A549 (cell line): ENCODE data around the gene CNTNAP2.

Experiments used
- CHD2 ChIP-seq: fragments of 150-350 bp; IDR thresholded peaks from 2 replicates; pipeline ENCODE4 v1.6.1; 2014; ENCODE audit warnings: low read length; ENCODE audit not compliant: partially characterized antibody
- EHMT2 ChIP-seq: fragments of 200-600 bp; sonication (generic); IDR thresholded peaks from 2 replicates; pipeline ENCODE4 v1.6.1; 2016; ENCODE audit warnings: antibody characterized with exemption, low read depth, mild to moderate bottlenecking, moderate library complexity
- EP300 ChIP-seq, 2 experiments: fragments of >200 bp; sonication (Bioruptor Twin); formaldehyde crosslinking; IDR thresholded peaks; 2 replicates in 1 of 2; 3 replicates in 1 of 2; pipeline ENCODE4 v1.6.1; 2016 to 2017
- FOSL2 ChIP-seq, 2 experiments: fragments of 450-650 bp in 1 of 2; fragments of >200 bp in 1 of 2; sonication (Bioruptor Twin) in 1 of 2; formaldehyde crosslinking; IDR thresholded peaks; 2 replicates each; pipeline versions ENCODE4 v1.5.0 to v1.6.1; 2016 to 2020; ENCODE audit warnings: mild to moderate bottlenecking in 1 of 2, moderate library complexity in 1 of 2
- KDM5A ChIP-seq: fragments of 200-600 bp; sonication (generic); IDR thresholded peaks from 2 replicates; pipeline ENCODE4 v1.6.1; 2016; ENCODE audit warnings: antibody characterized with exemption, mild to moderate bottlenecking
- MYC ChIP-seq: IDR thresholded peaks from 2 replicates; pipeline ENCODE4 v1.6.1; 2012; ENCODE audit warnings: mild to moderate bottlenecking, inconsistent platforms, low read length, improper control_type of control experiment, borderline replicate concordance
- NFE2L2 ChIP-seq: fragments of 150-350 bp; conservative IDR thresholded peaks from 2 replicates; pipeline ENCODE4 v1.6.1; 2014; ENCODE audit warnings: low read length
- PBX3 ChIP-seq: IDR thresholded peaks from 2 replicates; pipeline ENCODE4 v1.6.1; 2012
- PHF8 ChIP-seq: fragments of 200-600 bp; sonication (generic); IDR thresholded peaks from 2 replicates; pipeline ENCODE4 v1.6.1; 2016; ENCODE audit warnings: low read depth, mild to moderate bottlenecking, antibody characterized with exemption, moderate library complexity, borderline replicate concordance
- POLR2A ChIP-seq: IDR thresholded peaks from 2 replicates; pipeline ENCODE4 v1.6.1; 2012; ENCODE audit warnings: mild to moderate bottlenecking, low read length
- SMC3 ChIP-seq: fragments of >200 bp; sonication (Bioruptor Twin); formaldehyde crosslinking; IDR thresholded peaks from 3 replicates; pipeline ENCODE4 v1.6.1; 2018; ENCODE audit warnings: inconsistent platforms
- SREBF2 ChIP-seq: fragments of 450-650 bp; IDR thresholded peaks from 2 replicates; pipeline ENCODE4 v1.6.1; 2014; ENCODE audit warnings: mild to moderate bottlenecking, moderate library complexity
- TF ChIP-seq, protein P1 (sequence below): fragments of >200 bp; sonication (Bioruptor Twin); formaldehyde crosslinking; IDR thresholded peaks from 3 replicates; pipeline ENCODE4 v1.5.1; 2016

GRCh38 chr7:147653456-147653855 lies 1536.9 kb downstream of the CNTNAP2 start:
- TF ChIP-seq EP300 (IDR thresholded peaks at IDR 0.05) (no peak), EHMT2 (no peak), POLR2A (no peak), SMC3 (no peak), PHF8 (no peak), PBX3 (no peak), FOSL2 (IDR thresholded peaks at IDR 0.05) (no peak), FOSL2 (CRISPR knock-in tag; IDR thresholded peaks at IDR 0.05) (no peak), CHD2 (no peak), NFE2L2 (no peak), MYC (no peak), KDM5A (no peak), SREBF2 (no peak)
- TF ChIP-seq, protein P1, sequence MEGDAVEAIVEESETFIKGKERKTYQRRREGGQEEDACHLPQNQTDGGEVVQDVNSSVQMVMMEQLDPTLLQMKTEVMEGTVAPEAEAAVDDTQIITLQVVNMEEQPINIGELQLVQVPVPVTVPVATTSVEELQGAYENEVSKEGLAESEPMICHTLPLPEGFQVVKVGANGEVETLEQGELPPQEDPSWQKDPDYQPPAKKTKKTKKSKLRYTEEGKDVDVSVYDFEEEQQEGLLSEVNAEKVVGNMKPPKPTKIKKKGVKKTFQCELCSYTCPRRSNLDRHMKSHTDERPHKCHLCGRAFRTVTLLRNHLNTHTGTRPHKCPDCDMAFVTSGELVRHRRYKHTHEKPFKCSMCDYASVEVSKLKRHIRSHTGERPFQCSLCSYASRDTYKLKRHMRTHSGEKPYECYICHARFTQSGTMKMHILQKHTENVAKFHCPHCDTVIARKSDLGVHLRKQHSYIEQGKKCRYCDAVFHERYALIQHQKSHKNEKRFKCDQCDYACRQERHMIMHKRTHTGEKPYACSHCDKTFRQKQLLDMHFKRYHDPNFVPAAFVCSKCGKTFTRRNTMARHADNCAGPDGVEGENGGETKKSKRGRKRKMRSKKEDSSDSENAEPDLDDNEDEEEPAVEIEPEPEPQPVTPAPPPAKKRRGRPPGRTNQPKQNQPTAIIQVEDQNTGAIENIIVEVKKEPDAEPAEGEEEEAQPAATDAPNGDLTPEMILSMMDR = no peak
